PC-9 (cell line): ENCODE data around the gene ADAMTS3. TPM values are rescaled to one million over a fixed set of nuclear protein-coding genes. Genes with fewer than 3 reads are reported as not detected.

Experiments used
- BruUV-seq: library from RNA; stranded (reverse); fragments of 400-500 nt; replicated peaks from 2 replicates; lab custom pipeline; 2021; lab: Mats Ljungman, UMichigan
- CTCF ChIA-PET: fragments of 300-600 bp; sonication (Branson Sonifier 250); formaldehyde crosslinking; loops from one replicate; lab custom pipeline; 2022; ENCODE audit warnings: antibody characterized with exemption; lab: Charles Lee
- POLR2A ChIA-PET: fragments of 300-600 bp; sonication (Branson Sonifier 250); formaldehyde crosslinking; loops from one replicate; lab custom pipeline; 2022; ENCODE audit warnings: antibody characterized with exemption; ENCODE audit not compliant: unreplicated experiment; lab: Charles Lee
- DNase-seq, 2 experiments: peaks; one replicate each; pipeline versions ENCODE4 v3.0.0 to v3.0.0-alpha.2; 2015 to 2022; ENCODE audit warnings: mixed read lengths in 1 of 2
- H2AFZ ChIP-seq: fragments of 200-600 bp; sonication (generic); 2 replicates; pipeline ENCODE4 v1.8.1; 2017; ENCODE audit warnings: antibody characterized with exemption
- H3F3A ChIP-seq: fragments of 200-600 bp; sonication (generic); 2 replicates; pipeline ENCODE4 v1.8.1; 2017; ENCODE audit warnings: antibody characterized with exemption, mild to moderate bottlenecking, low read depth; ENCODE audit not compliant: insufficient read depth
- H3K27ac ChIP-seq: fragments of 200-600 bp; sonication (generic); 2 replicates; pipeline ENCODE4 v1.6.1; 2016; ENCODE audit warnings: mixed run types
- H3K27me3 ChIP-seq: fragments of 200-600 bp; sonication (generic); 2 replicates; pipeline ENCODE4 v1.6.1; 2016; ENCODE audit warnings: low read depth, mixed run types; ENCODE audit not compliant: insufficient read depth
- H3K36me3 ChIP-seq: fragments of 200-600 bp; sonication (generic); 2 replicates; pipeline ENCODE4 v1.6.1; 2016; ENCODE audit warnings: low read depth, mixed run types
- H3K4me1 ChIP-seq: fragments of 200-600 bp; sonication (generic); replicated peaks from 2 replicates; pipeline ENCODE4 v1.6.1; 2016; ENCODE audit warnings: mixed run types; ENCODE audit not compliant: insufficient read depth
- H3K4me2 ChIP-seq: fragments of 200-600 bp; sonication (generic); 2 replicates; pipeline ENCODE4 v1.6.1; 2017; ENCODE audit warnings: mixed run types
- H3K4me3 ChIP-seq: fragments of 200-600 bp; sonication (generic); 2 replicates; pipeline ENCODE4 v1.6.1; 2016; ENCODE audit warnings: mixed run types
- H3K79me2 ChIP-seq: fragments of 200-600 bp; sonication (generic); 2 replicates; pipeline ENCODE4 v1.6.1; 2017; ENCODE audit warnings: low read depth, mixed run types
- H3K9me2 ChIP-seq: fragments of 200-600 bp; sonication (generic); 2 replicates; pipeline ENCODE4 v1.8.1; 2017; ENCODE audit warnings: mild to moderate bottlenecking; ENCODE audit not compliant: insufficient read depth
- H3K9me3 ChIP-seq: fragments of 200-600 bp; sonication (generic); 2 replicates; pipeline ENCODE4 v1.8.1; 2016; ENCODE audit warnings: low read depth; ENCODE audit not compliant: insufficient read depth
- H4K20me1 ChIP-seq: fragments of 200-600 bp; sonication (generic); 2 replicates; pipeline ENCODE4 v1.8.1; 2017; ENCODE audit not compliant: insufficient read depth
- CTCF ChIP-seq: fragments of 200-600 bp; sonication (generic); conservative IDR thresholded peaks from 2 replicates; pipeline ENCODE4 v1.6.1; 2017; ENCODE audit warnings: mixed run types, antibody characterized with exemption, mild to moderate bottlenecking, moderate library complexity
- EZH2 ChIP-seq: fragments of 200-600 bp; sonication (generic); IDR thresholded peaks from 2 replicates; pipeline ENCODE4 v1.8.0; 2017; ENCODE audit warnings: antibody characterized with exemption, low read depth
- intact Hi-C: fragments of 100-400 bp; cut with micrococcal nuclease; formaldehyde crosslinking; loops from one replicate; pipeline ENCODE4 v1.10.0; 2022; ENCODE audit not compliant: unreplicated experiment
- total RNA-seq: library from RNA; stranded (reverse); gene quantifications from 2 replicates; pipeline ENCODE4 v1.2.3, GENCODE V29; 2021

The ADAMTS3 gene
- total RNA-seq, 1 experiment from 2014 or later: 0.76 TPM

DNA sequence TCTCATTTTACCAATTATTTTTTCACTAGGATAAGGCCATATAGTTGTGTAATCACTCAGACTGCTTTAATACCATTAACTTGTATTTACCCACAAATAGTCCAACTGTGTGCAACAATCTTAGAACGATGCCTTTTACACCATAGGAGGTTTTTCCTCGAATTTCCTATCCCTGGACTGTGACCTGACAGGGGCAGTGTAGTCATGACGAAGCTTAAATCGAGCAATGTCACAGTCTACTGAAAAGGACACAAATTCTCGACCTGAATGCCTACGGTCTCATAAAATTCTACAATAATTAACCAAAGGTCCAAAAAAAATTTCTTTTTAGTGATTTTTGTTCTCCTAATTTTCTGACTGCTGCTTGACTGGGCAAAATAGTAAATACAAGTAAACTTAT lies 208.9 kb downstream of the ADAMTS3 start:
- Histone ChIP-seq H3K9me2 (no peaks in the 10 kb centered on the region), H4K20me1 (no peaks in the 10 kb centered on the region), H3K9me3 (no peaks in the 10 kb centered on the region), H2AFZ (no peak overlapping the region), H3F3A (no peaks in the 10 kb centered on the region), H3K79me2 (no peaks in the 10 kb centered on the region), H3K36me3 (no peaks in the 10 kb centered on the region), H3K27me3 (no peaks in the 10 kb centered on the region), H3K4me1 (no peaks in the 10 kb centered on the region), H3K4me2 (no peak overlapping the region), H3K4me3 (no peak overlapping the region), H3K27ac (no peak overlapping the region)
- no peak for DNase-seq
- TF ChIP-seq EZH2 (no peak), CTCF (no peak)
- intact Hi-C loops: no loop called here
- CTCF ChIA-PET: no interaction called here
- BruUV-seq: no TSS peak
- POLR2A ChIA-PET: no interaction called here

DNA sequence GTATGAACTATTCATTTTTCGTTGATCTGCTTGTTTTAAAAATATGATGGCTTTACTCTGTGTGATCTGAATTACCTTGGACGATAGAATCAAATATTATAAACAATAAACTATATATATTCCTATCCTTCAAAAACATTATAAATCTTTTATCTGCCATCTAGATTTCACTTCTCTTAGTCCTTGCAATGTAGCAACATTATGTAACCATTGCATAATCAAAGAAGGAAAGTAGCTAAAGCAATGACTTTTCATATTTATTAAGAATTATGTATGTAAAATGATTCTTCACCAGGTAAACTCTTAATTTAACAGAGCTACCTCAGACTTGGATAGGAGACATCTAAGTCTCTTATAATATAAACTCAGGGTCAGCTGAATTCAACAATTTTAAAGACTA lies 210.5 kb downstream of the ADAMTS3 start:
- H3K4me1 ChIP-seq: no peaks in the 10 kb centered on the region
- H3K36me3 ChIP-seq: no peaks in the 10 kb centered on the region
- intact Hi-C loops: no loop called here
- BruUV-seq: no TSS peak
- H3K9me2 ChIP-seq: no peaks in the 10 kb centered on the region
- ChIA-PET POLR2A (no interaction called here), CTCF (no interaction called here)
- TF ChIP-seq EZH2 (no peak), CTCF (no peak)
- H3K27me3 ChIP-seq: no peaks in the 10 kb centered on the region
- H3K79me2 ChIP-seq: no peaks in the 10 kb centered on the region
- no peak for DNase-seq
- H3K4me3 ChIP-seq: no peak overlapping the region
- no peaks in the 10 kb centered on the region for H3F3A ChIP-seq
- H3K9me3 ChIP-seq: no peaks in the 10 kb centered on the region
- H3K27ac ChIP-seq: no peak overlapping the region
- no peak overlapping the region for H3K4me2 ChIP-seq
- H2AFZ ChIP-seq: no peak overlapping the region
- no peaks in the 10 kb centered on the region for H4K20me1 ChIP-seq

DNA sequence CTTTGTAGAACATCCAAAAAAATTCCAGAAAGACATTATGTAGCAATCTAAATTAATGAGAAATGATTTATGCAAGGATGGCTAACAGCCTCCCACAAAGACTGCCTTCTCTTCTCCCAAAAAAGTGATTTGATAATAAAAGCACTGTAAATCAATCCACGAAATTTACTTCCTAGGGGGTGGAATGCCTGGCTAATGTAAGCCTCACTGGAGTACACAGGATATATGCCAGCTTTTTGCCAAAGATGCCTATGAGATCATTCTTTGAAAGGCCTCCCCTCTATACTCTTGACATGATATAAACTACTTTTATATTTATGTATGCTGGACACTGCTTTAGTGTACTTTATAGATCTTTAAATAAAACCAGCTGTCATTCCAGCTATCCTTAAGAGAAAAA lies 211.1 kb downstream of the ADAMTS3 start:
- H3K27ac ChIP-seq: no peak overlapping the region
- POLR2A ChIA-PET: no interaction called here

More for the DNA sequence above, 211.1 kb downstream of the ADAMTS3 start:
- TF ChIP-seq EZH2 (no peak), CTCF (no peak)
- Histone ChIP-seq H4K20me1 (no peaks in the 10 kb centered on the region), H3K4me2 (no peak overlapping the region), H3K27me3 (no peaks in the 10 kb centered on the region), H3K79me2 (no peaks in the 10 kb centered on the region), H3K9me3 (no peaks in the 10 kb centered on the region), H3K4me1 (no peaks in the 10 kb centered on the region), H3K9me2 (no peaks in the 10 kb centered on the region), H3K36me3 (no peaks in the 10 kb centered on the region), H3F3A (no peaks in the 10 kb centered on the region), H3K4me3 (no peak overlapping the region), H2AFZ (no peak overlapping the region)
- no peak for DNase-seq
- intact Hi-C loops: no loop called here
- CTCF ChIA-PET: no interaction called here
- no TSS peak for BruUV-seq
